ENCODE data around the gene ATXN1.
"Not testable (repeated sequence)": the region's sequence is repeated elsewhere in the genome, so short reads cannot be mapped to it uniquely, and the experiment has no call there.

ATXN1 gene

DNA sequence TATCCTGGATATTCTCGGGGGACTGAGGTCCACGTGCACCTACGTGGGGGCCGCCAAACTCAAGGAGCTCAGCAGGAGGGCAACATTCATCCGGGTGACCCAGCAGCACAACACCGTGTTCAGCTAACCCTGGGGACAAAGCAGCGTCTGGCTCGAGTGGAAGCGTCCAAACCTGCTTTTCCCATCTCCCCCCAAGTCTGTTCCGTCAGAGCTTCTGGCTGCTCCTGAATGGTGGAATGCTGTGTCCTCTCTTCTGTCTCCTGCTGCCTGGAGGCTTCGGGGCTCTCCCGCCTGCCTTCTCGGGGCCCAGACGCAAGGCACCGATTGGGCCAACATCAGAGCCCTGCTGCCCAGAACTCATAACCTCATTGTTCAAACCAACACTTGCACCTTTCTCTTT lies 466.2 kb downstream of the ATXN1 start:
- DNase-seq (ENCODE audit: low read depth in 1 of 2, low spot score in 1 of 2): no peak

DNA sequence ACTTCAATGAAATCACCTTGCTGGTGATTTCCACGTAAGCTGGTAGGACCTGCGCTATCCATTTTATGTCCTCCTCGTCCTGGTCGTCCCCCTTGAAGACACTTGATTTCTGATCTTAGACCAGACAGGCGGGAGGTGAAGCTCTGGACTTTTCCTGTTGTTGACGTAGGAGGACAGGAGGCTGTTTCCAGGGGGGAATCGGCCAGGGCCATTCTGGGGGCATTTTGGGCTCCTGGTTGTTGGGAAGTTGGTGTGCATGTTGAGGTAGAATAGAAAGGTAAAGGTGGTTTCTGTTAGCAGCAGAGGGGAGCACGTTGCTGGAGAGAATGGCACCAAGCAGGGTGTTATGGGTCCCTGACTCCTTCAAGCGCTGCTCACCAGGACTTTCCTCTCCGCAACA lies 466.9 kb downstream of the ATXN1 start:
- no peak for DNase-seq (ENCODE audit: low read depth in 1 of 2, low spot score in 1 of 2)

DNA sequence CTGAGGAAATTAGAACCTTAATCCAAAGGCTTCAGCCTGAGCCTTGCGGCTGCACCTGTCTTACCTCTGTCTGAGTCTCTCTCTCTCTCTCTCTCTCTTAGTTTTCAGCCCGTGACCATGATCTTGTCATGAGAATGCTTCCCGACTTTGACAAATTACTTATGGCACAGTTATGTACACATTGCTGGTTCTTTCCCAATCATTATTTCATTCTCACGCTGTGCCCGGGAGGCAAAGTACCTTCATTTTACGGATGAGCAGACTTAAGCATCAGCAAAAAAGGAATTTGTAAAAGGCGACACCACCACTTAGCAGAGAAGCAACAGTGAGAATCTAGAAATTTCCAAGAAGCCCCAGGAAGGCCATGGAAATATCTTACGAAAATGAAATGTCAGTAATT lies 468.3 kb downstream of the ATXN1 start:
- no peak for DNase-seq (ENCODE audit: low read depth in 1 of 2, low spot score in 1 of 2)

DNA sequence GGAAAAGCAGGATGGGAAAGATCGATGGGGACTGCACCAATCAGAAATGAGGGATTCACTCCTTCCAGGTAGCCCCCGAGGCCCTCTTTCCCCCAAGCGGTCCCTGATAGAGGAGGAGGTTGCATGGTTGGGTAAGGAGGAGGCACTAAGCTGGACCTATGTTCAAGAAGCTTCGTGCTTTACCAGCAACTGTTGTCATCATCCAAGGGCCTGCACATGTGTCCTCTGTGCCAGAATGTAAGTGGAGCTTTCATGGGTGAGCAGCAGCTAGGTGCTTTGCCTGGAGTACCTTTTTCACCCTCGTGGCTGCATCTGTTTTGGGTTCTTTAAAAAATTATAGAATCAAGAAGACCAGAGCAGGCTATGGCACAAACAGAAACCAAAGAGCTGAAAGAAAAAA lies 468.8 kb downstream of the ATXN1 start:
- no peak for DNase-seq (ENCODE audit: low read depth in 1 of 2, low spot score in 1 of 2)

DNA sequence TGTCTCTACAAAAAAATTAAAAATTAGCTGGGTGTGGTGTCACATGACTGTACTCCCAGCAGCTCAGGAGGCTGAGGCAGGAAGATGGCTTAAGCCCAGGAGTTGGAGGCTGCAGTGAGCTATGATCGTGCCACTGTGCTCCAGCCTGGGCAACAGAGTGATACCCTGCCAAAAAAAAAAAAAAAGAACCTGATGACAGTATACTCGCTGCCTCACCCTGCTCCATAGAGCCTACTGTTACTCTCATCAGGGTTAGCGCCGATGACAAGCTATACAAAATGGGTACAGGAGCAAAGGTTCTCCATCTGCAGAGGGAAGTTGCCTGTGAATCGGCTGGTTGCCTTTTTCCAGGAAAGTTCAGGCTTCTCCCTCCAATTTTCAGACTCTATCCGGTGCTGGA lies 469.5 kb downstream of the ATXN1 start:
- DNase-seq (ENCODE audit: low read depth in 1 of 2, low spot score in 1 of 2): no peak

DNA sequence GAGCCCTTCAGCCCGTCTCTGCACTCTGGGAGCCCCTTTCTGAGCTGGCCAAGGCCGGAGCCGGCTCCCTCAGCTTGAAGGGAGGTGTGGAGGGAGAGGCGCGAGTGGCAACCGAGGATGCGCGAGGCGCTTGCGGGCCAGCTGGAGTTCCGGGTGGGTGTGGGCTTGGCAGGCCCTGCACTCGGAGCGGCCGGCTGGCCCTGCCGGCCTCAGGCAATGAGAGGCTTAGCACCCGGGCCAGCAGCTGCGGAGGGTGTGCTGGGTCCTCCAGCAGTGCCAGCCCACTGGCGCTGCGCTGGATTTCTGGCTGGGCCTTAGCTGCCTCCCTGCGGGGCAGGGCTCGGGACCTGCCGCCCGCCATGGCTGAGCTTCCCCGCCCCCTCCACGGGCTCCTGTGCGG lies 473.1 kb downstream of the ATXN1 start:
- no peak for DNase-seq (ENCODE audit: low read depth in 1 of 2, low spot score in 1 of 2)

DNA sequence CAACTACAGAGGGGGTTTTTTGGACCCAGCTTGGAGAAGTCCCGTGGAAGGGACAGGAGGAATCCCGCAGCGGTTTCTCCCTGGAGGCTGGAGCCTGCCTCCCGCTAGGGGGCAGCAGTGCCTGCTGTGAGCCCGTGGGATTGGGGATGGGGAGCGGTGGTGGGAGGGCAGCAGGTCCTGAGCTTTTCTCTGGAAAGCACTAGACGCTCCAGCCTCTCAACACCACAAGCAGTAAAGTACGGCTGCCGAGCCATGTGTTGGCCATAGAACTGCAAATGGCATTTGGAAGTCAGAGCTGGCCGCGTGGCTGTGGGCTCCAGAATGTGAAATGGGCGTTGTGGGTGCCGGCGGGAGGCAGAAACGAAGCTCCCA lies 475.1 kb downstream of the ATXN1 start:
- no peak for DNase-seq (ENCODE audit: low read depth in 1 of 2, low spot score in 1 of 2)

DNA sequence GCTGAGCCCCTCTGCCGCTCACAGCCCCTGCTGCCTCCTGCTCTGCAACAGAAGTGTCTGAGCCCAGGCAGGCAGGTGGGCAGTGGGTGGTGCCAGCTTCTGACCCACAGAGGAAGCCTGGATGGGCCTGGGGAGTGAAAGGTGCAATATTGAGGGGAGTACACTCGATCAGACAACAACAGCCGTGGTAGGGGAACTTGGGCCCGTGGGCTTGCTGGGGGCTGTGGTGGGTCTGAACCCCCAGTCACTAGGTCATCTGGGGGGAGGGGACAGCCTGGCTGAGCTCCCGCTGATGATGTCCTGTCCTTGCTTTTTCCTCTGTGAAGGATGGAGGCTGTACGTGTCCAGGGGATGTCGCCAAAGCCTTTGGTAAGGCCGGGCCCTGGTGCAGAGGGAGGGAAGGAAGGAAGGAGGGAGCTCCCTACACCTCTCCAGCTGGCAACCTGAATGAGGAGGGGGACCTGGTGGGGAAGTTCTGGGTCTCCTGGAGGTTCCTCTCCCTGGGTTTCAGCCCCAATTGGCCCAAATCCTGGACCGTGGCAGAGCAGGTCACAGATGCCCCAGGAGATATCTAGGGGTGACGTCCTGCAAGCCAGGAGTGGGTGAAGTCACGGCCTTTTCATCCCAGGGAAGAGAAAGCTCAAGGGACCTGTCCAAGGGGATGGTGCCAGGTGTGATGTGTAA lies 475.7 kb downstream of the ATXN1 start:
- no peak for DNase-seq (ENCODE audit: low read depth in 1 of 2, low spot score in 1 of 2)

DNA sequence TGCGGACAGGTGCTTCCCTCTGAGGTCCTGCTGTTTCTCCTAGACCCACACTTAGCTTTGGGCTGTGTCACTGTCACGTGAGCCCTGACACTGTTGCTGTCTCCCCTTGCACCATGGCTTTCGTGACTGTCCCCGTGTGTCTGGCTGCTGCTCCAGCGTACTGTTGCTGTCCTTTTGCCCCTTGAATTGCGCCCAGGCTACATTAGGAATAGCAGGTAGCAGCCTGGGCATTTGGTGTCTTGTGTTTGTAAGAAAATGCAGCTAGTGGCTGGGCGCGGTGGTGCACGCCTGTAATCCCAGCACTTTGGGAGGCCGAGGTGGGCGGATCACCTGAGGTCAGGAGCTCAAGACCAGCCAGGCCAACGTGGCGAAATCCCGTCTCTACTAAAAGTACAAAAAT lies 476.8 kb downstream of the ATXN1 start:
- no peak for DNase-seq (ENCODE audit: low read depth in 1 of 2, low spot score in 1 of 2)

DNA sequence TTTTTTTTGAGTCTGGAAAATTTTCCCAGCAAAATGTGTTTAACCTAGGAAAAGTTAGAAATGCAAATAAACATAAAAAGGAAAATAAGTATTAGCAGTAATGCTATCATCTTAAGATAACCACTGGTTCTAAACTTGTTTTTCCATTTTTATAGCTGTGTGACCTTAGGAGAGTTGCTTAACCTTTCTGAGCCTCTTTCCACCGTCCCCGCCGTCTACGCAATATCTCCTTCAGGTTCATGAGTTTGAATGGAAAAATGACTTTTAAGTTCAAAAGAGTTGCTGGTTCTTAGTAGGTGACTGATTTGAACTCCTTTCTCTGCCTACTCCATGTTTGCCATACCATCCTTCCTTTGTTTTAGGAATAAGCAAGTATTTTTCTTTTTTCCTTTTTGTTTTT lies 478.9 kb downstream of the ATXN1 start:
- DNase-seq (ENCODE audit: low read depth in 1 of 2, low spot score in 1 of 2): no peak

DNA sequence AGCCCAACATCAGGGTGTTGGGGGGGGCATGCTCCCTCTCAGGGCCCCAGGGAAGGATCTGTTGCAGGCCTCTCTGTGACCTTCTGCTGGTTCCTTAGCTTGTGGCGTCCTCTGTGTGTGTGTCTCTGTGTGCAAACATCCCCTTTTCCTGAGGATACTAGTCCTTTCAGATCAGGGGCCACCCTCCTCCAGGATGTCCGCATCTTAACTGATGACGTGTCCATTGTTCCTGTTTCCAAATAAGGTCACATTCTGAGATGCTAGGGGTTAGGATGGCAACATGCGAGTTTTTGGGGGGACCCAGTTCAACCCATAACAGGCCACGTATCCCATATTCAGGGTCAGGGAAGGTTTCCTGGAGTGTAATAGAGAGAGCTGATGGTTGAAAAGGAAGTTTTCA lies 482.0 kb downstream of the ATXN1 start:
- no peak for DNase-seq (ENCODE audit: low read depth in 1 of 2, low spot score in 1 of 2)

DNA sequence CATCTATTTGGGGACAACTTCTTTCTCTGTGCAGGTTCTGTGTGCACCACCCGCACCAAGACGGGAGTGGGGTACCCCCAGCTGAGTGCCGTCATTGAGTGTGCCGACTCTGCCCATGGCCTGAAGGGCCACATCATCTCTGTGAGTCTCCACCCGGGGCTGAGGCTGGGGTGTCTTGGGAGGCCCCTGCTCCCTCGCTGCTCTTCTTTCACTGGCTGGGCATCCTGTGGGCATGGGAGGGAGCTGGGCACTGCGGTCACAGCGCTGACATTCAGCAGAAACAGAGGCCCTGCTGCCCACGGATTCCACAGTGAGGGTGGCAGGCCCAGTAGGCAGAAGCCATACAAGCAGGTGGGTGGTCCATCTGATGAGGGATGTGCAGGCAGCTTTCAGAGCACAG lies 482.5 kb downstream of the ATXN1 start:
- no peak for DNase-seq (ENCODE audit: low read depth in 1 of 2, low spot score in 1 of 2)

DNA sequence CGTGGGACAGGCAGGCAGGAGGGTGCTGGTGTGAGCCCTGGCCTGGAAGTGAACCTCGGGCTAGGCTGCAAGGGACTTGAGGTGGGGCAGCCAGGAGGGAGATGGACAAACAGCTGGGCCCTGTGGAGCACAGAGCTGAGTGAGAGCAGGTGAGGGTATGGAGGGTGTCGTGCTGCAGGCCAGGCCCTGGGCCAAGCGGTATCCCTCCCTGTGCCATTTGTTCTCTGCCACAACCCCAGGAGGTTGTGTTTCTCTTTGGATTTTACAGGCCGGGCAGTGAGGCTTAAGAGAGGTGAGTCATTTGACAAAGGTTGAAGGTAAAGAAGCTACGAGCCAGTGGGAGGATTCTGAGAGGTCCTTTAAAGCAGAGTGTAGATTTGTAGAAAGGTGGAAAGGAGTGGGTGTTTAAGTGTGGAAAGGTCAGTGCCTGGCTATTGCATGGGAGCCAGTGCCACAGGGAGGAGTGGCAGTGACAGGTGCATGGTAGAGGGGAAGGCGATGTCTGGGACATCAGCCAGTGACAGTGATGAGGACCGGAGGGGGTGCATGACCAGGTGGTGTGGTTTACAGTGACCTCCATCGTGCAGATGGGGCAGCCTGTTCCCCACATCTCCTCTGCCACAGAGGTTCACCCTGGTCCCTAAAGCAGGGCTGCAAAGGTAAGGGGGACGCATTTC lies 483.1 kb downstream of the ATXN1 start:
- DNase-seq (ENCODE audit: low read depth in 1 of 2, low spot score in 1 of 2): no peak

DNA sequence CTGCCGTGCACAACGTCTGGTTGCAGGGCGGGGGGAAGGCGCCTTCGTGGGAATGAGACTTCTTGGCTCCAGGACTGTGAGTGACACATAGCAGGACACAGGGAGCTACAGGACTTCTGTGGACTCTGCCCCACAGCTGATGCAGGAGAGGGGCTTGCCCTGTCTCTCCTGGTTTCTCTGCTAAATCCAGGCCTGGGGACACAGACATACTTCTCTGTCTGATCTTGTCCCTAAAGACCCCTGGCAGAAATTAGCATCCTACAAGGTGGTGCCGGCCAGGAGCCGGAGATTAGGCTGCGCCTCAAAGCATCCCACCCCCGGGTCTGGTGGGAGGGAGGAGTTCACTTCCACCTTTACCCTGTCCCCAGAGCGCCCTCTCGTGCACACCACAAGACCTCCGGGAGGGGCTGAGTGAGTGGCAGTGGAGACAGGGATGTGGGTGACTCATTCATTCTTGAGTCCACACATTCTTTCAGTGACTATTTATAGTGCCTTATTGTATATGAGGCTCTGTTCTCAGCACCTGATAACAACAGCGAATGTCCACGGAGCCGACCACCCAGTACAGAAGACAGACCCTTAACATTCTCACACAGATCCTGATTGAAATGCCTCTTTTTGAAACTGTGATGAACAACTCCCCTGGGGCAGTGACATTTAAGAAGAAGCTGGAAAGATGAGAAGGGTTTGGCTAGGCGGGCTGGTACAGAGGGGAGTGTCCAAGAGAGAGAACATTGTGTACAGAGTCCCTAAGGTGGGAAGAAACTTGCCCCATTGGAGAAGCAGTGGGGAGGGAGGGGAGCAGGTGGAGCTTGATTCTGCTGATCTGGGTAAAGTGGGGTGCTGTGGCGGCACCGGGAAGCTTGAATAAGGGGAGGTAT lies 483.9 kb downstream of the ATXN1 start:
- DNase-seq (ENCODE audit: low read depth in 1 of 2, low spot score in 1 of 2): no peak

DNA sequence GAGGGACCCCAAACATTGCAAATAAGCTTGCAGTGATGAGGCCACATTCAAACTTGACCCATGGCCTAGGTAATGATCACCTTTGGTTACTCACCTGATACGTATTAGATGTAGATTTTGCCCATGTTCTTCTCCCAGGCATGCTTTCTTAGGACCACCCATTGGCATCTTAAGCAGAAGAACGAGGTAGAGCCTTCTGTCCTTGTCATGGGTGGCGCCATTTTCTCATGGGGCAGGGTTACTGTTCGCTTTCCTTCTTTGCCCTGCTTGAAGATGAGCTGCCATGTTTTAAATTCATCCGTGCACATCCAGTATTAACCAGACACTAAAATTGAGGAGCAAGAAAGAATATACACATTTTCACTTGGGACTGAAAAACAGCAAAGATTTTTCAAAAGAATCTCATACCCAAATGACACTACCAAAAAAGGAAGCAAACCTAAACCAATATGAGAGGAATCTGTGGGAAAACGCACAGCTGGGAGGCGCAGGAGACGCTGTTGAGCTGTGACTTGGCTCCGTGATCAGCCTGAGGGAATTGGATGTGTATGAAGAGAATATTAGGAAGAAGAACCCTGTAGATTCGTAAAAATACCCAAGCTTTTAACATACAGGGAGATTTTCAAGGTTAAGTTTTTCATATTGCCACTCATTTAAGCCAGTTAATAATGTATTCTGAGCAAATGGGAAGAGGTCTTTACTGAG lies 486.2 kb downstream of the ATXN1 start:
- no peak for DNase-seq (ENCODE audit: low read depth in 1 of 2, low spot score in 1 of 2)

DNA sequence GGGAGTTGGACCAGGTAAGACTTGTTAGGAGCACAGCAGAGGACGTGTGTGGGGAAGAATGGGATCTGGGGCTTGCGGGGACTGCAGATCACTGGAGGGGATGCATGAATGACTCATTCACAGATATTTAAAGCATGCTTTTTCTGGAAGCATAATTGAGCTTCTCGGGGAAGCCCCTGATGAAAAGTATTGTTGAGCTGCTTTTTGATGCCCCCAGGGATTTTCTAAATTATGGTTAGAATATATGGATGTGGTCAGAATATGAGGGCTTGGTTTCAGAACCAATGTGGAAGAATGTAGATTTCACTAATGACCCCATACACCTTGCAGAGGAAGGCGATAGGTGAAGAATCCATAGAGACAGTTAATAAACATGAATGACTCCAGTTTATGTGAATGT lies 486.8 kb downstream of the ATXN1 start:
- no peak for DNase-seq (ENCODE audit: low read depth in 1 of 2, low spot score in 1 of 2)

DNA sequence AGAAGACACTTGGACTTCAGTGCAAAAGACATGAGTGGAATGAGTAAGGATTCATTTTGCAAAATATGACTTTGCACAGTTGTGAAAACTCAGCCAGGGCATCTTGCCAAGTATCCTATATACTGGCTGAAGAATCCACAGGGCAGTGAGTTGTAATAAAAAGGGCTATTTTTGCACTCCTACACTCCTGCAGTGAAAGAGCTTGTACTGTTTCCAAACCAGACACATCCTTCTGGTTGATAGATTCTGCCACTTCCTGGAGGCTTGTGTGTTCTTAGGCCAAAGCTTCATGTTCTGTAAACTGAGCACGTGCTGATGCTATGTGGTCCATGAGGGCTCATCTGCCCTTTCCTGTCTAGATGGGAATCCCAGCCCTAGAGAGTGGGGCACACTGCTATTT lies 488.0 kb downstream of the ATXN1 start:
- DNase-seq (ENCODE audit: low read depth in 1 of 2, low spot score in 1 of 2): no peak

DNA sequence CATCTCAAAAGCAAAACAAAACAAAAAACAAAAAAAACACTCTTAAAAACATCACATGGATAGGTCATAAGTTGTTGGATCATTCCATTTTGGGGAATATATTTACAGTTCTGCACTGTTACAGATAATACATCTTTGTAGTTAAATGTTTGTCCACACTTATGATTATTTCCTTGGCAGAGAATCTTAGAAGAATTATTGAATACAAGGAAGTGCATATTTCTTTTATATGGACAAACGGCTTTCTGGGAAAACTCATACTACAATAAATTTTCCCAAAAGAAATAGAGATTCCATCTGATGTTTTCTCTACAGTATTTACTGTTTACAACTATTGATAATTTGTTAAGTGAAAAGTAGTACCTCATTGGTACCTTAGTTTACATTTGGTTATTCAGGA lies 489.1 kb downstream of the ATXN1 start:
- DNase-seq (ENCODE audit: low read depth in 1 of 2, low spot score in 1 of 2): no peak

DNA sequence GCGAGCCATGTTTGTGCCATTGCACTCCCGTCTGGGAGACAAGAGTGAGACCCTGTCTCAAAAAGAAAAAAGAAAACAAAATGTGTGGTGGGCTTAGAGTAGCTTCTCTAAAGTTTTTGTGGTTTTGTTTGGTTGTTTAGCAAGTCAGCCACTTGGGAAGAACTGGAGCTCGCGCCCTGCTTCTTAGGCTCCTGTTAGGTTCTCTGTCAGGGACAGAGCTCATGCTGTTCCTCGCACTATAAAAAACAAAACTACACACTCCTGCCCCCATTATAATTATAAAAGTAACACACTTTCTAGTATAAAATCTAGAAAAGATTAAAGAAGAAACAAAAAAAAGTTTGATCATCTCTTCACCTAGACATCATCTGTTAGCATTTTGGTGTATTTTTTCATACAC lies 489.8 kb downstream of the ATXN1 start:
- no peak for DNase-seq (ENCODE audit: low read depth in 1 of 2, low spot score in 1 of 2)

DNA sequence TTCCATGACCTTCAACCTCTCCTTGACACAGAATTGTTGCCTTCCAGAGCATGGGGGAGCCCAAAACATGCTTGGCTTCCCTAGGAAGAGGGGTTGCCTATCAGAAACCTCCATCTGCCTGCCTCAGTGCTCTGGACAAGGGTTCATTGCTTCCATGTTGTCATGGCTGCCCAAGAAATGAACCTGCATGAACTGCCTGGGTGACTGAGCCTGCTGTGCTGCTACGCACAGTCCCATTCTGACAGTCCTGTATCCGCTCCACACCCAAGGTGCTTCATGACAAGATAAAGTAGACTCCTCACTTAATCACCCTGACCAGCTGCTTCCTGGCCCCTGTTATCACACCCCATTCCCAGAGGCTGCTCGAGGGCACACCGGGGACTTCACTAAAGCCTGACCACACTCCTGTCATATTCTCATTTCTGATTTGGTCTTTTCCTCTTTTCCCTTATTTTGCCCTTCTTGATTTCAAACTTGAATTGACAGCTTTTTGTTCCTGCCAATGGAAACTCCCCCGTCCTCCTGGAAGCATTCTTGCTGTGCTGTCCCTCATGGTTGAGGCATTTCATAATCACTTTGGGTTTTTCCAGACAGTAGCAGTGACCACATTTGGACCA lies 491.0 kb downstream of the ATXN1 start:
- DNase-seq (ENCODE audit: low read depth in 1 of 2, low spot score in 1 of 2): no peak

DNA sequence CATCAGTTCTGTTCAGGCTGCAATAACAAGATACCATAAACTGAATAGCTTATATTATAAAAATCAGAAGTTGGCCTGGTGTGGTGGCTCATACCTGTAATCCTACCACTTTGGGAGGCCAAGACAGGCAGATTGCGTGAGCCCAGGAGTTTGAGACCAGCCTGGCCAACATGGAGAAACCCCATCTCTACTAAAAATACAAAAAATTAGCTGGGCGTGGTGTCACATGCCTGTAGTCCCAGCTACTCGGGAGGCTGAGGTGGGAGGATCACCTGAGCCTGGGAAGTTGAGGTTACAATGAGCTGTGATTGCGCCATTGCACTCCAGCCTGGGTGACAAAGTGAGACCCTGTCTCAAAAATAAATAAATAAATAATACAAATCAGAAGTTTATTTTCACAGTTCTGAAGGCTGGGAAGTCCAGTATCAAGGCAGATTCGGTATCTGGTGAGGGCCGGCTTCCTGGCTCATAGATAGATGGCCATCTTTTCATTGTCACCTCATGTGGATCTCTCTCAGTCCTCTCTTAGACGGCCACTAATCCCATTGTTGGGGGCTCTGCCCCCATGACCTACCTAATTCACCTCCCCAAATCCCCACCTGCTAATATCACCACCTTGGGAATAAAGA lies 491.7 kb downstream of the ATXN1 start:
- not testable (repeated sequence) for DNase-seq (ENCODE audit: low read depth in 1 of 2, low spot score in 1 of 2)

Data from activated T-helper 1 cell treated with anti-CD3 and anti-CD28 coated beads, Interleukin-2, amount 50 U/mL, for 16 hours (primary cell).